K562 (cell line): ENCODE data around the gene ZEB2. TPM values are rescaled to one million over a fixed set of nuclear protein-coding genes. Genes with fewer than 3 reads are reported as not detected.
A peak's percentile ranks its signal among the peaks of the same experiment; 100 is the strongest.

Experiments used
- ATAC-seq: fragments of 200-7000 bp; cut with Tn5 transposase; 3 replicates; pipeline ENCODE4 v1.9.1; 2020; ENCODE audit warnings: moderate library complexity
- BruUV-seq: library from RNA; stranded (reverse); fragments of 400-500 nt; replicated peaks from 2 replicates; lab custom pipeline; 2021; lab: Mats Ljungman, UMichigan
- CTCF ChIA-PET: fragments of 300-600 bp; formaldehyde crosslinking; extraction: SDS; loops from one replicate; lab custom pipeline; 2021; ENCODE audit warnings: low intra/inter-chr PET ratio; lab: Yijun Ruan, JAX
- POLR2A ChIA-PET: fragments of 300-600, 350-650 bp; sonication (Branson Sonifier 250); formaldehyde crosslinking; extraction: SDS; loops from one replicate; lab custom pipeline; 2021; ENCODE audit warnings: antibody characterized with exemption, inconsistent platforms; lab: Yijun Ruan, JAX
- DNase-seq, 4 experiments: peaks; one replicate each; pipeline versions ENCODE4 v3.0.0 to v3.0.0-alpha.2; 2011 to 2018; ENCODE audit warnings: low spot score in 3 of 4, mixed read lengths in 3 of 4; ENCODE audit errors: extremely low read depth in 1 of 4
- FAIRE-seq: peaks from 2 replicates; lab custom pipeline; 2011; peaks lifted over from hg19 to GRCh38; lab: Jason Lieb, UNC
- H2AFZ ChIP-seq: 2 replicates; pipeline ENCODE4 v1.6.0; 2011; ENCODE audit warnings: low read depth, low read length, control low read depth, inconsistent platforms
- H3K27ac ChIP-seq: fragments of 200-600 bp; 3 replicates; pipeline ENCODE4 v1.8.0; 2011; ENCODE audit warnings: low read depth, mild to moderate bottlenecking, control low read depth, inconsistent platforms, low read length, moderate library complexity, mixed read lengths; ENCODE audit errors: extremely low read depth
- H3K27me3 ChIP-seq, 2 experiments: fragments of 300-600 bp in 1 of 2; 2 replicates in 1 of 2; 3 replicates in 1 of 2; pipeline versions ENCODE4 v1.6.0 to v1.8.0; 2011; ENCODE audit warnings: inconsistent platforms in 2 of 2, low read length in 2 of 2, mild to moderate bottlenecking in 1 of 2, mixed read lengths in 1 of 2, moderate library complexity in 1 of 2; ENCODE audit not compliant: control insufficient read depth in 2 of 2, insufficient read depth in 2 of 2
- H3K36me3 ChIP-seq: fragments of 300-600 bp; 3 replicates; pipeline ENCODE4 v1.8.0; 2011; ENCODE audit warnings: mild to moderate bottlenecking, low read length, inconsistent platforms; ENCODE audit not compliant: control insufficient read depth, insufficient read depth
- H3K4me1 ChIP-seq, 2 experiments: fragments of 200-600 bp in 1 of 2; replicated peaks in 1 of 2; 2 replicates in 1 of 2; 3 replicates in 1 of 2; pipeline versions ENCODE4 v1.5.1 to v1.8.0; 2011; ENCODE audit warnings: inconsistent platforms in 2 of 2, low read length in 2 of 2, mild to moderate bottlenecking in 1 of 2, mixed read lengths in 1 of 2, moderate library complexity in 1 of 2; ENCODE audit not compliant: control insufficient read depth in 2 of 2, insufficient read depth in 2 of 2
- H3K4me2 ChIP-seq: 2 replicates; pipeline ENCODE4 v1.6.1; 2011; ENCODE audit warnings: low read length, control low read depth, inconsistent platforms, mixed read lengths; ENCODE audit not compliant: insufficient read depth
- H3K4me3 ChIP-seq: fragments of 200-600 bp; sonication (generic), shearing (Covaris generic); 2 replicates; pipeline ENCODE4 v1.5.1; 2016; ENCODE audit warnings: control low read depth, inconsistent platforms
- H3K79me2 ChIP-seq: fragments of 200-600 bp; 3 replicates; pipeline ENCODE4 v1.8.0; 2011; ENCODE audit warnings: low read length, inconsistent platforms; ENCODE audit not compliant: control insufficient read depth, insufficient read depth
- H3K9ac ChIP-seq, 2 experiments: 2 replicates each; pipeline versions ENCODE4 v1.6.0 to v1.6.1; 2011; ENCODE audit warnings: low read depth in 2 of 2, low read length in 2 of 2, control low read depth in 1 of 2, inconsistent platforms in 1 of 2, mild to moderate bottlenecking in 1 of 2, mixed read lengths in 1 of 2; ENCODE audit not compliant: insufficient read depth in 1 of 2
- H3K9me1 ChIP-seq: one replicate; pipeline ENCODE4 v1.6.0; 2011; ENCODE audit warnings: inconsistent platforms, mild to moderate bottlenecking, low read length, moderate library complexity; ENCODE audit not compliant: control insufficient read depth, insufficient read depth
- H3K9me3 ChIP-seq: replicated peaks from 2 replicates; pipeline ENCODE4 v1.5.1; 2011; ENCODE audit warnings: low read depth, low read length, inconsistent platforms; ENCODE audit not compliant: control insufficient read depth, insufficient read depth
- H4K20me1 ChIP-seq: replicated peaks from 2 replicates; pipeline ENCODE4 v1.6.1; 2011; ENCODE audit warnings: low read length, inconsistent platforms, mixed read lengths; ENCODE audit not compliant: control insufficient read depth, insufficient read depth
- ETV1 ChIP-seq: fragments of 450-650 bp; conservative IDR thresholded peaks from 2 replicates; pipeline ENCODE4 v1.6.1; 2016; ENCODE audit warnings: missing genetic modification characterization, control low read depth, low read depth, missing compliant biosample characterization
- KHSRP ChIP-seq: fragments of 450-650 bp; IDR thresholded peaks from 2 replicates; pipeline ENCODE4 v1.6.1; 2017
- MLLT1 ChIP-seq, 2 experiments: fragments of 450-650 bp; IDR thresholded peaks; 2 replicates each; pipeline ENCODE4 v1.6.1; 2016
- NCOA2 ChIP-seq, 2 experiments: fragments of 450-650 bp; IDR thresholded peaks; 2 replicates each; pipeline ENCODE4 v1.6.1; 2018; ENCODE audit warnings: mild to moderate bottlenecking in 2 of 2, moderate library complexity in 1 of 2; ENCODE audit not compliant: partially characterized antibody in 2 of 2
- WHSC1 ChIP-seq: IDR thresholded peaks from one replicate; pipeline ENCODE4 v1.6.1; 2012; ENCODE audit warnings: low read length, control low read depth, inconsistent platforms
- ZBTB17 ChIP-seq: fragments of 450-650 bp; formaldehyde crosslinking; IDR thresholded peaks from 2 replicates; pipeline ENCODE4 v1.4.0; 2020; ENCODE audit warnings: mild to moderate bottlenecking
- WGBS: fragments of 100-300 bp; shearing (Covaris generic); methylation state at CpG from one replicate; pipeline ENCODE4 v1.1.6; 2016; ENCODE audit warnings: low coverage, mixed read lengths; ENCODE audit not compliant: insufficient coverage; ENCODE audit errors: missing lambda C conversion rate; 5-methylcytosine and 5-hydroxymethylcytosine counted together
- in situ Hi-C: fragments of 300-500 bp; cut with MboI; formaldehyde crosslinking; loops from 4 replicates; pipeline ENCODE4 v1.15.0; 2018; ENCODE audit warnings: inconsistent platforms, mixed read lengths
- intact Hi-C: fragments of 100-400 bp; cut with micrococcal nuclease; formaldehyde crosslinking; loops from 2 replicates; pipeline ENCODE4 v1.14.2; 2022
- polyA plus RNA-seq, 8 experiments: library from polyadenylated mRNA; depleted of rRNA in 4 of 8; stranded (reverse) in 5 of 8; unstranded in 3 of 8; fragments of >200 nt; fragmentation: Nextera tagmentation in 2 of 8; fragmentation: Illumina TruSeq in 1 of 8; extraction: Ambion mirVana in 2 of 8; extraction: Trizol in 1 of 8; gene quantifications; 2 replicates each; pipeline versions ENCODE4 v1.2.1 to v1.2.3, GENCODE V29; 2011 to 2014; ENCODE audit warnings: inconsistent platforms in 1 of 8, missing spikeins in 1 of 8
- total RNA-seq, 7 experiments: library from RNA; depleted of rRNA in 6 of 7; stranded (reverse); fragments of >200 nt in 6 of 7; fragmentation: Illumina TruSeq in 2 of 7; extraction: Trizol in 2 of 7; gene quantifications; 2 replicates each; pipeline versions ENCODE4 v1.2.1 to v1.2.3, GENCODE V29; 2011 to 2021; ENCODE audit warnings: low replicate concordance in 1 of 7

Gene ZEB2
- total and polyA plus RNA-seq, 9 of the 15 experiments (the other 6 are each of a cell fraction or from before 2014, with no cell fraction given): 15.1 to 113 (median 72.3) TPM

GRCh38 chr2:144514616-144515091, 5.3 kb downstream of the ZEB2 start:
- ATAC-seq (no peak), DNase-seq (peak in 1 of 4 experiments; percentile 23), FAIRE-seq (no peak)
- in situ Hi-C loops: no loop called here
- H3K27ac ChIP-seq: peak overlapping the region; percentile 95
- no peaks in the 10 kb centered on the region for H3K27me3 ChIP-seq
- intact Hi-C loops: no loop called here
- H3K79me2 ChIP-seq: peaks cover 100% of the 10 kb centered on the region
- H3K4me2 ChIP-seq: peak overlapping the region; percentile 80
- no peak for TF ChIP-seq NCOA2 (IDR thresholded peaks at IDR 0.05; ENCODE audit: partially characterized antibody in 2 of 2)
- peak; percentile 45 for TF ChIP-seq WHSC1
- TF ChIP-seq ZBTB17 (CRISPR knock-in tag): 0 out of 2 replicates have a peak, but pooled peaks have one; percentile 13
- no peak for TF ChIP-seq KHSRP
- TF ChIP-seq ETV1: 0 out of 2 replicates have a peak, but pooled peaks have one; percentile 14
- peak in 1 of 2 experiments; percentile 47; a peak in 2 of 4 replicates for TF ChIP-seq MLLT1 (IDR thresholded peaks at IDR 0.05)
- H3K9me1 ChIP-seq: no peaks in the 10 kb centered on the region
- ChIA-PET POLR2A (interaction anchor here (0.6 to 1.0 kb wide), 2 partner anchors 9 to 28 kb away, joined by 3 to 5 read pairs; no protein-coding TSS in a partner anchor), CTCF (no interaction called here)
- H4K20me1 ChIP-seq: peaks cover 26% of the 10 kb centered on the region
- peak overlapping the region; percentile 91 for H3K4me3 ChIP-seq
- no peaks in the 10 kb centered on the region for H3K9me3 ChIP-seq
- WGBS: 16% methylated on average over 4 of the region's 6 CpGs
- peaks cover 24 to 45% of the 10 kb centered on the region in 2 experiments for H3K4me1 ChIP-seq
- H3K9ac ChIP-seq: peak overlapping the region; percentile 85 to 96
- H2AFZ ChIP-seq: no peak overlapping the region
- no TSS peak for BruUV-seq
- peaks cover 64% of the 10 kb centered on the region for H3K36me3 ChIP-seq
